ENCODE data around the gene P3H4.

The P3H4 gene

DNA sequence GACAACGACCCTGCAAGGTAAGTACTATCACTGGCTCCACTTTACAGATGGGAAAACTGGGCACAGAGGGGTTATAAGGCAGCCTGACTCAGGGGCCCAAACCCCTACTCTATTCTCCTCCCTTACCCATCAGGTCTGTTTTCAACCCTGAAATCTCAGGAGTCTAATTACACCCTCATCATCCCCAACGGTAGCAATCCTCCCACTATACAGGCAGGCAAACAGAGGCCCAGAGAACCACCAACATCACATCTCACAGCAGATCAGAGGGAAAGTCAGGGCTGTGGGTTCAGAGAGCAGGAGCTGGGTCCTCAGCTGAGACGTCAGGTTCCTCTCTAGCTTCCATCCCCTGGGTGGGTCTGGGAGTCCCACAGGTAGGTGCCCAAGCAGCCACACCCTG lies 41.8 kb downstream of the P3H4 start:
- ChIA-PET POLR2A (interaction anchor here (2.5 kb wide), 1 partner anchor 16 kb away, joined by 8 read pairs; the partner anchor contains the start of gene JUP), CTCF (interaction anchor here (0.6 kb wide), 1 partner anchor 202 kb away, joined by 4 read pairs; no protein-coding TSS in a partner anchor)
- TF ChIP-seq L3MBTL2 (conservative IDR thresholded peaks at IDR 0.05) (no peak), LEF1 (IDR thresholded peaks at IDR 0.05; ENCODE audit: borderline replicate concordance) (no peak), ELF4 (IDR thresholded peaks at IDR 0.05) (no peak), FOXA1 (IDR thresholded peaks at IDR 0.05) (no peak), FOXM1 (IDR thresholded peaks at IDR 0.05; ENCODE audit: borderline replicate concordance) (no peak), SUZ12 (IDR thresholded peaks at IDR 0.05) (no peak), TARDBP (IDR thresholded peaks at IDR 0.05) (no peak)
- DNase-seq (ENCODE audit: extremely low spot score): no peak

DNA sequence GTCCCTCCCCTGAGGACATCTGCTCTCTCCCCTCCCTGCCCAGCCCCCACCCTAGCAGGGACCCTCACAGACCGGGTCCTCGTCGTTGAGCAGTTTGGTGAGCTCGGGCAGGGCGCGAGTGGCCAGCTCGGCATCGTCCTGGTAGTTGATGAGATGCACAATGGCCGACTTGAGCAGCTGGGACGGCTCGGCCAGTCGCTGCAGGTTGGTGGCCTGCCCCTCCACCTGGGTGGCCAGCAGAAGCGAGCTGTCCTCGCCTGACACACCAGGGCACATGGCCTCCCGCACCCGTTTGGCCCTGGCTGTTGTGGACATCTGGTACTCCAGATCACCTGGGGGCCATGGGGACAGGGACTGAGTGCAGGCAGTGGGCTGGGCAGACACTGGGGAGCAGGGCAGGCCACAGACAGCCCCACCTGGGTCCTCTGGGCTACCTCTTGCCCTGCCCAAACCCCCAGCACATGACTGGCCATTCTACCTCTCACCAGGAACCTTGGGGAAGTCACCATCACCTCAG lies 42.3 kb downstream of the P3H4 start:
- no peak for TF ChIP-seq NFRKB (IDR thresholded peaks at IDR 0.05)
- TF ChIP-seq LEF1 (IDR thresholded peaks at IDR 0.05; ENCODE audit: borderline replicate concordance): no peak
- no peak for TF ChIP-seq BHLHE40 (IDR thresholded peaks at IDR 0.05; ENCODE audit: borderline replicate concordance)
- no peak for TF ChIP-seq ZNF384 (IDR thresholded peaks at IDR 0.05)
- no peak for DNase-seq (ENCODE audit: extremely low spot score)
- ChIA-PET POLR2A (interaction anchor here (2.5 kb wide), 1 partner anchor 17 kb away, joined by 8 read pairs; the partner anchor contains the start of gene JUP), CTCF (interaction anchor here (0.6 to 1.6 kb wide), 2 partner anchors 17 to 40 kb away, joined by 3 to 9 read pairs; partner anchors contain the start of gene JUP)

DNA sequence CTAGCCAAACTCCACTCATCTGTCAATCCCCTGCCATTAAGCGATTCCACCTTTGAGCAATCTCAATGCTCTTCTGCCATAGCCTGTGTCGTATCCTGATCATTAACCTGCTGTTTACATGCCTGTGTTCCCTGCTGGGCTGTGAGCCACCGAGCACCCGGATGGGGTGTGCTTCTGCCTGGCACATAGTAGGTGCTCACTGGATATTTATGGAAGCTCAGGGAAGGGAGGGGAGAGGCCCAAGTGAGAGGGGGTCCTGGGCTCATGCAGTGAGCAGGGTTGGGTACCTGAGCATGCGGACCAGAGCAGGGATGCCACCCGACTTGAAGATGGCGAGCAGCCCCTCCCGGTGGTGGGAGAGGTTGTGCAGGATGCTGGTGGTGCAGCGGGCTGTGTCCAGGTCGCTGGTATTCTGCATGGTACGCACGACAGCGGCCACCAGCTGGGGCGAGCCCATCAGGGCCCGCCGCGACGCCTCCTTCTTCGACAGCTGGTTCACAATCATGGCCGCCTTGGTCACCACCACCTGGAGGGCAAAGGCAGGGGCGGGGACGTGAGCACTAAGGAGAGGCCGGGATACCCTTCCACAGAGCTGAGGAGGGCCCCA lies 43.0 kb downstream of the P3H4 start:
- no peak for DNase-seq (ENCODE audit: extremely low spot score)
- POLR2A ChIA-PET: no interaction called here
- TF ChIP-seq FOXK2 (IDR thresholded peaks at IDR 0.05) (no peak), CTBP1 (IDR thresholded peaks at IDR 0.05; ENCODE audit: borderline replicate concordance) (no peak), TARDBP (IDR thresholded peaks at IDR 0.05) (no peak), SP1 (IDR thresholded peaks at IDR 0.05) (no peak), ZNF384 (IDR thresholded peaks at IDR 0.05) (no peak), FOXM1 (IDR thresholded peaks at IDR 0.05; ENCODE audit: borderline replicate concordance) (no peak), HDGF (IDR thresholded peaks at IDR 0.05; ENCODE audit: borderline replicate concordance) (no peak), L3MBTL2 (conservative IDR thresholded peaks at IDR 0.05) (no peak), SUZ12 (IDR thresholded peaks at IDR 0.05) (no peak), NFRKB (IDR thresholded peaks at IDR 0.05) (no peak), FOXA1 (IDR thresholded peaks at IDR 0.05) (no peak), ELF4 (IDR thresholded peaks at IDR 0.05) (no peak), ARNT (IDR thresholded peaks at IDR 0.05) (no peak)
- TF ChIP-seq, protein P1, sequence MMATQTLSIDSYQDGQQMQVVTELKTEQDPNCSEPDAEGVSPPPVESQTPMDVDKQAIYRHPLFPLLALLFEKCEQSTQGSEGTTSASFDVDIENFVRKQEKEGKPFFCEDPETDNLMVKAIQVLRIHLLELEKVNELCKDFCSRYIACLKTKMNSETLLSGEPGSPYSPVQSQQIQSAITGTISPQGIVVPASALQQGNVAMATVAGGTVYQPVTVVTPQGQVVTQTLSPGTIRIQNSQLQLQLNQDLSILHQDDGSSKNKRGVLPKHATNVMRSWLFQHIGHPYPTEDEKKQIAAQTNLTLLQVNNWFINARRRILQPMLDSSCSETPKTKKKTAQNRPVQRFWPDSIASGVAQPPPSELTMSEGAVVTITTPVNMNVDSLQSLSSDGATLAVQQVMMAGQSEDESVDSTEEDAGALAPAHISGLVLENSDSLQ (IDR thresholded peaks at IDR 0.05): no peak
- CTCF ChIA-PET: interaction anchor here (0.6 to 1.6 kb wide), 3 partner anchors 10 to 39 kb away, joined by 3 to 9 read pairs (median 3); partner anchors contain the start of gene JUP

DNA sequence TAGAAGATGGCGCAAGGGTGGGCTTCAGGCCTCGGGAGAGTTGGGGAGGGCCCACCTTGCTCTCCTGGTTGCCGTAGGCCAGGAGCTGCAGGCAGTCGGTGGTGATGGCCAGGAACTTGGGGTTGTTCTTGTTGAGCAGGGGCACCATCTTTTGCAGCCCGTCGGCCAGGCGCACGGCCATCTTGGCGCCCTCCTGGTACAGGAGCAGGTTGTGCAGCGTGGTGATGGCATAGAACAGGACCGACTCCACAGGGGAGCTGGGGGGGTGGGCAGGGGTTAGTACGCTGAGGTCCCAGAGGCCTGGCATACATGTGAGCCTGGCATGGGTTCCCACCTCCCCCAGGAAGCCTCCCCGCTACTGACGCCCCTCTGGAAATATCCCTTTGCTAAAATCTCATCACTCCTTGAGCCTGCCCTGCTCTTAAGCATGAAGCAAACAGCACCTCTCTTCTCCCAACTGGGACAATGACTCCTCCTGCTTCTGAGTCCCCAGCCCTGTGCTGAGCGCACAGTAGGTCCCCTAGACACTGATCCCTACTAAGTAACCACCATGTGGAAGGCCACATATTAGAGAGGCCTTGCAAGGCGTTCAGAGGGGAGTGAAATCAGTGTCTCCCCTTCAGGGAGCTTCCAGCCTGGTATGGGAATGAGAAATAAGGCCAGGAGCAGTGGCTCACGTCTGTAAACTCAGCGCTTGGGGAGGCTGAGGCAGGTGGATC lies 44.3 kb downstream of the P3H4 start:
- CTCF ChIA-PET: no interaction called here
- POLR2A ChIA-PET: no interaction called here
- DNase-seq (ENCODE audit: extremely low spot score): no peak
- TF ChIP-seq BHLHE40 (IDR thresholded peaks at IDR 0.05; ENCODE audit: borderline replicate concordance) (no peak), L3MBTL2 (conservative IDR thresholded peaks at IDR 0.05) (no peak), ZNF384 (IDR thresholded peaks at IDR 0.05) (no peak), HDGF (IDR thresholded peaks at IDR 0.05; ENCODE audit: borderline replicate concordance) (no peak), CTBP1 (IDR thresholded peaks at IDR 0.05; ENCODE audit: borderline replicate concordance) (no peak), TARDBP (IDR thresholded peaks at IDR 0.05) (no peak), FOXA1 (IDR thresholded peaks at IDR 0.05) (no peak), ELF4 (IDR thresholded peaks at IDR 0.05) (no peak), ARNT (IDR thresholded peaks at IDR 0.05) (no peak), NFRKB (IDR thresholded peaks at IDR 0.05) (no peak)
- TF ChIP-seq, protein P1 (IDR thresholded peaks at IDR 0.05): no peak

GRCh38 chr17:41766135-41766534 lies 45.6 kb downstream of the P3H4 start:
- CTCF ChIA-PET: interaction anchor here (0.6 kb wide), 1 partner anchor 120 kb away, joined by 3 read pairs; no protein-coding TSS in a partner anchor
- no peak for TF ChIP-seq NFRKB (IDR thresholded peaks at IDR 0.05)
- no peak for TF ChIP-seq LEF1 (IDR thresholded peaks at IDR 0.05; ENCODE audit: borderline replicate concordance)
- TF ChIP-seq, protein P1 (IDR thresholded peaks at IDR 0.05): no peak
- TF ChIP-seq ELF4 (IDR thresholded peaks at IDR 0.05): no peak
- TF ChIP-seq CTBP1 (IDR thresholded peaks at IDR 0.05; ENCODE audit: borderline replicate concordance): no peak
- TF ChIP-seq BHLHE40 (IDR thresholded peaks at IDR 0.05; ENCODE audit: borderline replicate concordance): no peak
- TF ChIP-seq HDGF (IDR thresholded peaks at IDR 0.05; ENCODE audit: borderline replicate concordance): no peak
- no peak for DNase-seq (ENCODE audit: extremely low spot score)
- POLR2A ChIA-PET: interaction anchor here (1.6 kb wide), 1 partner anchor 20 kb away, joined by 6 read pairs; the partner anchor contains the start of gene JUP

GRCh38 chr17:41763327-41763726 lies 48.4 kb downstream of the P3H4 start:
- no peak for TF ChIP-seq FOXK2 (IDR thresholded peaks at IDR 0.05)
- TF ChIP-seq NFRKB (IDR thresholded peaks at IDR 0.05): no peak
- TF ChIP-seq SUZ12 (IDR thresholded peaks at IDR 0.05): no peak
- TF ChIP-seq SP1 (IDR thresholded peaks at IDR 0.05): no peak
- DNase-seq (ENCODE audit: extremely low spot score): no peak
- POLR2A ChIA-PET: interaction anchor here (0.9 to 1.6 kb wide), 2 partner anchors 23 to 30 kb away, joined by 3 to 4 read pairs; partner anchors contain the start of gene JUP
- CTCF ChIA-PET: interaction anchor here (1.2 kb wide), 1 partner anchor 23 kb away, joined by 3 read pairs; no protein-coding TSS in a partner anchor

Data from HEK293T (cell line).